HFF-Myc (cell line): ENCODE data around the gene GPATCH8.
A peak's percentile ranks its signal among the peaks of the same experiment; 100 is the strongest.
"Not testable (repeated sequence)": the region's sequence is repeated elsewhere in the genome, so short reads cannot be mapped to it uniquely, and the experiment has no call there.

Source experiments
- DNase-seq: peaks from one replicate; pipeline ENCODE4 v3.0.0-alpha.2; 2011; ENCODE audit warnings: low read depth; ENCODE audit errors: extremely low read depth
- H3K4me3 ChIP-seq: replicated peaks from 2 replicates; pipeline ENCODE4 v1.5.1; 2011; ENCODE audit warnings: low read depth, mild to moderate bottlenecking, control low read depth, low read length
- TF ChIP-seq, protein P1 (sequence below): IDR thresholded peaks from 2 replicates; pipeline ENCODE4 v1.5.1; 2012; ENCODE audit warnings: mild to moderate bottlenecking, low read depth, low read length, control low read depth; ENCODE audit errors: missing control alignments

Gene GPATCH8

DNA sequence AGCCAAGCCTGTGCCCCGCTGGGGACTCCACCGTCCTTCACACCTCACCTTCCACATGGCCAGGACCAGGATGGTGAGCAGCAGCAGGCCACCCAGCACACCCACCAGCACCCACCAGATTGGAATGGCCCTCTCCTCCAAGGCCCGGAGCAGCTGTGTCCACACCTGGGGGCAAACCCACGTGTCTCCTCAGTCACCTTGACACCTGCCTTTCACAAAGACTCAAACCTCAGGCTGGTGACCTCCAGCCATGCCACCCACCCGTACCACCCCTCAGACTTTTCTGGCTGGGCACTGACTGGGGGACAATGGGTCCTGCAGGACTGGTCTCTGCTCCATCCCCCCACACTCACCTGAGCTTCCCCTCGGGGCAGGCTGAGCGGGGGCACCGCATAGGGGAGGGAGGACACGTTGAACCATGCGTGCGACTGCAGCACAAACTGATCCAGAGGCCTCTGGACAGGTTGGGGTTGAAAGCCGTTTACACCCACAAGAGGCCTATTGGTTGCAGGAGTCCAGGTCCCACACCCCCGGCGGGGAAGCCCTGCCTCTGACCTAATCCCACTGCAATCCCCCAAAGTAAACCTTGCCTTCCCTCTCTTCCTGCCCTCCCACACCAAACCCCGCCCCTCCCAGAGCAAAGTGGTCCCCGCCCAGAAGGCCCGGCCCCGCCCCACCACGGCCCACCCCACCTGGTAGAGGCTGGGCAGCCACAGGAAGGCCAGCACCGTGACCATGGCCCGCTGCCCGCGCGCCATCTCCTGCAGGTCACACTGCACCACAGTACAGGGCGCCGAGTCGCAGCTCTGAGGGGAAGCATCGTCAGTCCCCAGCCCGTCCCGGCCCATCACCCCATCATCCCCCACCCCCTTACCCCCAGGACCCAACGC, 128.7 kb downstream of the GPATCH8 start:
- H3K4me3 ChIP-seq: no peak overlapping the region
- TF ChIP-seq, protein P1, sequence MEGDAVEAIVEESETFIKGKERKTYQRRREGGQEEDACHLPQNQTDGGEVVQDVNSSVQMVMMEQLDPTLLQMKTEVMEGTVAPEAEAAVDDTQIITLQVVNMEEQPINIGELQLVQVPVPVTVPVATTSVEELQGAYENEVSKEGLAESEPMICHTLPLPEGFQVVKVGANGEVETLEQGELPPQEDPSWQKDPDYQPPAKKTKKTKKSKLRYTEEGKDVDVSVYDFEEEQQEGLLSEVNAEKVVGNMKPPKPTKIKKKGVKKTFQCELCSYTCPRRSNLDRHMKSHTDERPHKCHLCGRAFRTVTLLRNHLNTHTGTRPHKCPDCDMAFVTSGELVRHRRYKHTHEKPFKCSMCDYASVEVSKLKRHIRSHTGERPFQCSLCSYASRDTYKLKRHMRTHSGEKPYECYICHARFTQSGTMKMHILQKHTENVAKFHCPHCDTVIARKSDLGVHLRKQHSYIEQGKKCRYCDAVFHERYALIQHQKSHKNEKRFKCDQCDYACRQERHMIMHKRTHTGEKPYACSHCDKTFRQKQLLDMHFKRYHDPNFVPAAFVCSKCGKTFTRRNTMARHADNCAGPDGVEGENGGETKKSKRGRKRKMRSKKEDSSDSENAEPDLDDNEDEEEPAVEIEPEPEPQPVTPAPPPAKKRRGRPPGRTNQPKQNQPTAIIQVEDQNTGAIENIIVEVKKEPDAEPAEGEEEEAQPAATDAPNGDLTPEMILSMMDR: no peak
- no peak for DNase-seq

DNA sequence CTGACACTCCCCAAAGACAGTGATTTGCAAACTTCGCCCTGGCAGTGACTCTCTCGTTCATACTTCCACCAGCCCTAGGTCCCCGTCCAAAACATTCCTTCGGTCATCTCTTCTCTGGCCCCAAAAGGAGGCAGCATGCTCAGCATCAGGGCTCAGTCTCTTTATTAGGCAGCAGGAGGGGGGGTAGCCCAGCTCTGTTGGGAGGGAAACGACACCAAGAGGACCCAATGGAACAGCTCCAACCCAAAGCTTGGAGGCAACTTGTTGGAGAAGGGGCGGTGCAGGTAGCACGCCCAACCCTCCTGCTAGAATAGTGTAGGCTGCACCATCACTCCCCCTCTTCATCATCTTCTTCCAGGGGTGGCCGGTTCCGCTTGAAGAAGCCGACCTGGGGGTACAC, 131.2 kb downstream of the GPATCH8 start:
- DNase-seq: no peak
- TF ChIP-seq, protein P1: no peak
- no peak overlapping the region for H3K4me3 ChIP-seq

DNA sequence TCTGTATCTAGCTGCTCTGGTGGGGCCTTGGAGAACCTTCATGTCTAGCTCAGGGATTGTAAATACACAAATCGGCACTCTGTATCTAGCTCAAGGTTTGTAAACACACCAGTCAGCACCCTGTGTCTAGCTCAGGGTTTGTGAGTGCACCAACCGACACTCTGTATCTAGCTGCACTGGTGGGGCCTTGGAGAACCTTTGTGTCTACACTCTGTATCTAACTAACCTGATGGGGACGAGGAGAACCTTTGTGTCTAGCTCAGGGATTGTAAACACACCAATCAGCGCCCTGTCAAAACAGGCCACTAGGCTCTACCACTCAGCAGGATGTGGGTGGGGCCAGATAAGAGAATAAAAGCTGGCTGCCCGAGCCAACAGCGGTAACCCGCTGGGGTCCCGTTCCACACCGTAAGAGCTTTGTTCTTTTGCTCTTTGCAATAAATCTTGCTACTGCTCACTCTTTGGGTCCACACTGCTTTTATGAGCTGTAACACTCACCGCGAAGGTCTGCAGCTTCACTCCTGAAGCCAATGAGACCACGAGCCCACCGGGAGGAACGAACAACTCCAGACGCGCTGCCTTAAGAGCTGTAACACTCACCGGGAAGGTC, 133.7 kb downstream of the GPATCH8 start:
- H3K4me3 ChIP-seq, DNase-seq: not testable (repeated sequence)

DNA sequence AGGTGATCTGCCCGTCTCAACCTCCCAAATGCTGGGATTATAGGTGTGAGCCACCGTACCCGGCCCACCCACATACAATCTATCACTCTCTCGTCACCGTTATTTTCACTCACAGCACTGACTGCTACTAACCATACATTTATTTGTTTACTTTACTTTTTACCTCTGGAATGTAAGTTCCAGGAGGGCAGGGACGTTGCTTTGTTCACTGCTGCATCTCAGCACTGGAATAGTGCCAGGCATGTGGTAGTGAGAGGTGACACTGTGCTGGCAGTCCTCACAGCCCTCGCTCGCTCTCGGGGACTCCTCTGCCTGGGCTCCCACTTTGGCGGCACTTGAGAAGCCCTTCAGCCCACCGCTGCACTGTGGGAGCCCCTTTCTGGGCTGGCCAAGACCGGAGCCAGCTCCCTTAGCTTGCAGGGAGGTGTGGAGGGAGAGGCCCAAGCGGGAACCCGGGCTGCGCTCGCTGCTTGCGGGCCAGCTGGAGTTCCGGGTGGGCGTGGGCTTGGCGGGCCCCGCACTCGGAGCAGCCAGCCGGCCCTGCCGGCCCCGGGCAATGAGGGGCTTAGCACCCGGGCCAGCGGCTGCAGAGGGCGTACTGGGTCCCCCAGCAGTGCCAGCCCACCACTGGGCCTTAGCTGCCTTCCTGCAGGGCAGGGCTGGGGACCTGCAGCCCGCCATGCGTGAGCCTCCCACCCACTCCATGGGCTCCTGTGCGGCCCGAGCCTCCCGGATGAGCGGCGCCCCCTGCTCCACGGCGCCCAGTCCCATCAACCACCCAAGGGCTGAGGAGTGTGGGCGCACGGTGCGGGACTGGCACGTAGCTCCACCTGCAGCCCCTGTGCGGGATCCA, 134.6 kb downstream of the GPATCH8 start:
- H3K4me3 ChIP-seq, DNase-seq: not testable (repeated sequence)

DNA sequence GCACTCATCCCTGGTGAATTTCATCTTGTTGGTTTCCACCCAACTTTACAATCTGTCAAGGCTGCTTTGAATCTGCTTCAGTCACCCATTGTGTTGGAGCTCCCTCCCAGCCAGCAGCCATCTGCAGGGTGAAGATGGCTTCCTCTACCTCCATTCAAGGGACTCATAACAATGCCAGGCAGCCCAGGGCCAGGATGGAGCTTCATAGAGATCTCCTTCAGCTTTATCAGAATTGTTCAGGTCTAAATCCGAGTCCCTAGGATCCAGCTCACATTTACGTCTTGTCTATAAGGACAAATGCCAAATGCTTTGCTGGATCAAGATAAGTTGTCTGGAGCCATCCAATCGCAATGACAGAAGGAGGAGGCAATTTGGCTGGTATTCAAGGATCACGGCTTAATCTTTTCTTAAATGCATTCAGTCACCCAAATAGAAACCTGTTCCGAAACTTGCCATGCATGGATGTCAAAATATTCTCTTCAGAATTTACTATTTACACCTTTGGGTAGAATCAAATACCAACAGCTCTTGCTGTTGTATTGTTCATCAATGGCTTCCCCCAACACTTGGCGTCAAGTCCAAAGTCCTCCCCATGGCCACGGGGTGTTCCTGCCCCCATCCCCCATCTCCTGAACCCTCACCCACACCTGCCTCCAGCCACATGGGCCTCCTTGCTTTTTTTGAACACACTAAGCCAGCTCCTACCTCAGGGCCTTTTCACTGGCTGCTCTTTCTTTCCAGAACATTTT, 135.8 kb downstream of the GPATCH8 start:
- TF ChIP-seq, protein P1: no peak
- no peak overlapping the region for H3K4me3 ChIP-seq
- DNase-seq: no peak

DNA sequence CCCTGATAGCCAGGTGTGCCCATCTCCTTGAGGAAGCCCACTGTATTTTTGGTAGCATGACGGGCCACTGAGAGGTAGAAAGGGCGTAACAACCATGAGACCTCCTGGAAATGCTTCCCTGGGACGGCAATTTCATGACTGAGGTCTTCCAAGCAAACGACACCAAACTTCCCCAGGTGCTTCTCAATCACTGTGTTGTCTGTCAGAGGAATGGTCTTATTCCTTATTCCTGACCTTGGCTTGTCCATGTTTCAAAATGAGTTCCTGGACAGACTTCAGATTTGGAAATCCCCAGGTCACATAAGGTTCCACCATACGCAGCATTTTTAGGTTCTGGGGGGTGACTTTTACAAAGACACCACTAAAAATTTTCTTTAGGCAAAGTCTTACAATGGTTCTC, 138.2 kb downstream of the GPATCH8 start:
- H3K4me3 ChIP-seq, DNase-seq: not testable (repeated sequence)

DNA sequence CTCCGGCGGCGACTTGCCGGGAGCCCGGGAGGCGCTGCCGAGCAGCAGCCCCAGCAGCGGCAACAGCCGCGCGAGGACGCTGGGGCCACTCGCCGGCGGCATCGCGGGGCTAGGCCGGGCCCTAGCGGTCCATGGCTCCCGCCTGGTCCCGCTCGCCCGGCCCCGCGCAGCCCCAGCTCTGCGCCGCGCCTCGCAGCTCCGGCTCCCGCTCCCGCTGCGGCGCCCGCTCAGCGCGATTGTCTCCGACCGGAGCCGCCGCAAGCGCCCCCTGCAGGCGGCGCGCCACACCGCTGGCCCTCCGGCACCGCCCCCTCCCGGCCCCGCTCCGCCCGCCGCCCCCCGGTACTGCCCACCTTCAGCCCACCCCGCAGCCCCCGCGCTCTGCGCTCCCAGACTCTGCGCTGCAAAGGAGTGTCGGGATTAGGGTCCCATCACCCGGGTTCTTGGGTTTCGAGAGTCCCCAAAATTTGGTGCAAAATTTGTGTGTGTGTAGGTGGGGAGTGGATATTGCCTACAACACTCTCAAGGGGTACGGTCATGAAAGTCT, 139.5 kb downstream of the GPATCH8 start, which contains the start of gene FAM171A2:
Gene FAM171A2 (minus strand): TSS at position 241 of the 547 bp plus-strand sequence. CDS start 139 bp downstream, at position 102.
- peak within 1 kb of the TSS; percentile 61 for H3K4me3 ChIP-seq
- no peak for DNase-seq
- TF ChIP-seq, protein P1: no peak
